Keratinocyte (primary cell): Measurements from ENCODE around the gene SH3GLB1. TPM values are rescaled to one million over a fixed set of nuclear protein-coding genes. Genes with fewer than 3 reads are reported as not detected.
A peak's percentile ranks its signal among the peaks of the same experiment; 100 is the strongest.

Experiments used
- DNase-seq: peaks from one replicate; pipeline ENCODE4 v3.0.0-alpha.2; 2011; ENCODE audit warnings: low read depth, missing footprints, low spot score
- FAIRE-seq: peaks from 2 replicates; lab custom pipeline; 2011; peaks lifted over from hg19 to GRCh38; lab: Jason Lieb, UNC
- H2AFZ ChIP-seq: 2 replicates; pipeline ENCODE4 v1.6.0; 2012; ENCODE audit warnings: low read length, control low read depth, inconsistent platforms; ENCODE audit not compliant: control insufficient read depth
- H3K27ac ChIP-seq: 2 replicates; pipeline ENCODE4 v1.5.1; 2011; ENCODE audit warnings: low read length; ENCODE audit not compliant: control insufficient read depth, insufficient read depth
- H3K27me3 ChIP-seq: 3 replicates; pipeline ENCODE4 v1.6.0; 2011; ENCODE audit warnings: low read length; ENCODE audit not compliant: control insufficient read depth, insufficient read depth; ENCODE audit errors: extremely low read depth
- H3K36me3 ChIP-seq, 2 experiments: 2 replicates in 1 of 2; 3 replicates in 1 of 2; pipeline ENCODE4 v1.5.1; 2011; ENCODE audit warnings: low read length in 2 of 2, mild to moderate bottlenecking in 1 of 2; ENCODE audit not compliant: control insufficient read depth in 2 of 2, insufficient read depth in 2 of 2; ENCODE audit errors: extremely low read depth in 1 of 2
- H3K4me1 ChIP-seq: 3 replicates; pipeline ENCODE4 v1.5.1; 2011; ENCODE audit warnings: low read length; ENCODE audit not compliant: control insufficient read depth, insufficient read depth; ENCODE audit errors: extremely low read depth
- H3K4me2 ChIP-seq: 3 replicates; pipeline ENCODE4 v1.6.0; 2011; ENCODE audit warnings: low read depth, low read length; ENCODE audit not compliant: control insufficient read depth, insufficient read depth; ENCODE audit errors: extremely low read depth
- H3K4me3 ChIP-seq, 3 experiments: fragments of 200-600 bp in 1 of 3; sonication (generic) in 1 of 3; 2 replicates in 2 of 3; 3 replicates in 1 of 3; pipeline ENCODE4 v1.5.1; 2011 to 2016; ENCODE audit warnings: low read length in 3 of 3, mild to moderate bottlenecking in 3 of 3, control low read depth in 2 of 3, inconsistent platforms in 1 of 3, low read depth in 1 of 3, mixed read lengths in 1 of 3, mixed run types in 1 of 3, moderate library complexity in 1 of 3; ENCODE audit not compliant: control insufficient read depth in 2 of 3, insufficient read depth in 2 of 3; ENCODE audit errors: extremely low read depth in 1 of 3
- H3K79me2 ChIP-seq: 2 replicates; pipeline ENCODE4 v1.6.0; 2012; ENCODE audit warnings: low read length; ENCODE audit not compliant: control insufficient read depth, insufficient read depth
- H3K9ac ChIP-seq: 3 replicates; pipeline ENCODE4 v1.6.0; 2011; ENCODE audit warnings: low read length; ENCODE audit not compliant: control insufficient read depth, insufficient read depth; ENCODE audit errors: extremely low read depth
- H3K9me1 ChIP-seq: 3 replicates; pipeline ENCODE4 v1.6.0; 2011; ENCODE audit warnings: low read length; ENCODE audit not compliant: control insufficient read depth, insufficient read depth; ENCODE audit errors: extremely low read depth
- H3K9me3 ChIP-seq: 2 replicates; pipeline ENCODE4 v1.5.1; 2012; ENCODE audit warnings: low read depth, low read length; ENCODE audit not compliant: control insufficient read depth
- H4K20me1 ChIP-seq: 3 replicates; pipeline ENCODE4 v1.6.0; 2011; ENCODE audit warnings: low read length; ENCODE audit not compliant: control insufficient read depth, insufficient read depth; ENCODE audit errors: extremely low read depth
- EZH2 ChIP-seq: IDR thresholded peaks from one replicate; pipeline ENCODE4 v1.6.1; 2012; ENCODE audit warnings: inconsistent platforms, mild to moderate bottlenecking, low read length, moderate library complexity
- dilution Hi-C: fragments of 300-500 bp; cut with MboI; formaldehyde crosslinking; loops from one replicate; pipeline ENCODE4 v1.7.0; 2020; ENCODE audit warnings: low sequenced_read_pairs; ENCODE audit not compliant: extremely low pct_ligation_motif_present
- polyA plus RNA-seq, 5 experiments: library from polyadenylated mRNA; depleted of rRNA in 3 of 5; stranded (reverse) in 3 of 5; stranded (forward) in 1 of 5; unstranded in 1 of 5; fragments of >200 nt; gene quantifications; 1 replicate in 1 of 5; 2 replicates in 3 of 5; 3 replicates in 1 of 5; pipeline versions ENCODE4 v1.2.1 to v1.2.3, GENCODE V29; 2011 to 2012; ENCODE audit warnings: missing spikeins in 2 of 5, low read depth in 1 of 5, low replicate concordance in 1 of 5
- TF ChIP-seq, protein P1 (sequence below), 3 experiments: IDR thresholded peaks in 1 of 3; conservative IDR thresholded peaks in 1 of 3; optimal IDR thresholded peaks in 1 of 3; 2 replicates in 2 of 3; 3 replicates in 1 of 3; pipeline versions ENCODE3 to v1.5.1; 2011; ENCODE audit warnings: low read length in 3 of 3, mild to moderate bottlenecking in 3 of 3, moderate library complexity in 2 of 3, control low read depth in 1 of 3, inconsistent platforms in 1 of 3; ENCODE audit not compliant: insufficient read depth in 2 of 3; ENCODE audit errors: extremely low read depth in 1 of 3

SH3GLB1 gene
- polyA plus RNA-seq, 1 donor (not counting 4 experiments of a cell fraction or from before 2014, with no cell fraction given): 77.1 TPM

DNA sequence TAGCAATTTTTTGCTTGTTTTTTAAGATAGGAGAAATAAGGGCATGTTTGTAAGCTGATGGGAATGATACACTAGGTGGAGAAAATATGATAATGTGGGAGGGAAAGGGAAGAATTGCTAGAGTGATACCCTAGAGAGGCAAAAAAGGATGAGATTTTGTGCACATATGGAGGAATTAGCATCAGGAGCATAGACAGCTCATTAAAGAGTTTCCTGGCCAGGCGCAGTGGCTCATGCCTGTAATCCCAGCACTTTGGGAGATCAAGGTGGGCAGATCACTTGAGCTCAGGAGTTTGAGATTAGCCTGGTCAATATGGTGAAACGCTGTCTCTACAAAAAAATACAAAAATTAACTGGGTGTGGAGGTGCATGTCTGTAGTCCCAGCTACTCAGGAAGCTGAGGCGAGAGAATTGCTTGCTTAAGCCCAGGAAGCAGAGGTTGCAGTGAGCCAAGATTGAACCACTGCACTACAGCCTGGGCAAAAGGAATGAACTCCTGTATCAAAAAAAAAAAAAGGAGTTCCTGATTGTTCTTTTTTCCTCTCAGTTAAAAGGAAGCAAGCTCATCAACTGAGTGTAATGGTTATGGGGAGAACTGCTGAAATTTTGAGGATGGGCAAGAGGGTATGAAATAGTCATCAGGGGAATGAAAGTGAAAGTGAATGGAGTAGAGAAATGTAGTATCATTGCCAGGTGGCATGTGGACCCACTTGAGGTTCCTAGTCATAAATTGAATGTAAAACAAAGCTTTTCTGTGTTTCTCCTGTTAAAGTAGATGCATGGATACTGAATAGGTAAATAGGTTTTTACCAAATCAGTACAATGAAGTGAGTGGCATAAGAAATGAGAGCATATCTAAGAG lies 35.5 kb downstream of the SH3GLB1 start:
- Histone ChIP-seq H3K4me1 (no peaks in the 10 kb centered on the region), H3K9ac (no peak overlapping the region), H3K27me3 (no peaks in the 10 kb centered on the region), H3K27ac (no peak overlapping the region), H3K9me3 (no peaks in the 10 kb centered on the region), H4K20me1 (no peaks in the 10 kb centered on the region), H2AFZ (no peak overlapping the region), H3K79me2 (no peaks in the 10 kb centered on the region), H3K4me2 (no peak overlapping the region), H3K36me3 (peaks cover 24 to 42% of the 10 kb centered on the region in 2 experiments), H3K9me1 (no peaks in the 10 kb centered on the region), H3K4me3 (no peak overlapping the region)
- DNase-seq (no peak), FAIRE-seq (no peak)
- TF ChIP-seq, protein P1, sequence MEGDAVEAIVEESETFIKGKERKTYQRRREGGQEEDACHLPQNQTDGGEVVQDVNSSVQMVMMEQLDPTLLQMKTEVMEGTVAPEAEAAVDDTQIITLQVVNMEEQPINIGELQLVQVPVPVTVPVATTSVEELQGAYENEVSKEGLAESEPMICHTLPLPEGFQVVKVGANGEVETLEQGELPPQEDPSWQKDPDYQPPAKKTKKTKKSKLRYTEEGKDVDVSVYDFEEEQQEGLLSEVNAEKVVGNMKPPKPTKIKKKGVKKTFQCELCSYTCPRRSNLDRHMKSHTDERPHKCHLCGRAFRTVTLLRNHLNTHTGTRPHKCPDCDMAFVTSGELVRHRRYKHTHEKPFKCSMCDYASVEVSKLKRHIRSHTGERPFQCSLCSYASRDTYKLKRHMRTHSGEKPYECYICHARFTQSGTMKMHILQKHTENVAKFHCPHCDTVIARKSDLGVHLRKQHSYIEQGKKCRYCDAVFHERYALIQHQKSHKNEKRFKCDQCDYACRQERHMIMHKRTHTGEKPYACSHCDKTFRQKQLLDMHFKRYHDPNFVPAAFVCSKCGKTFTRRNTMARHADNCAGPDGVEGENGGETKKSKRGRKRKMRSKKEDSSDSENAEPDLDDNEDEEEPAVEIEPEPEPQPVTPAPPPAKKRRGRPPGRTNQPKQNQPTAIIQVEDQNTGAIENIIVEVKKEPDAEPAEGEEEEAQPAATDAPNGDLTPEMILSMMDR (optimal IDR thresholded peaks at IDR 0.05 in 1 of 3, IDR thresholded peaks at IDR 0.05 in 1 of 3, conservative IDR thresholded peaks at IDR 0.05 in 1 of 3; ENCODE audit: extremely low read depth in 1 of 3, insufficient read depth in 2 of 3, low read length in 3 of 3): no peak
- no peak for TF ChIP-seq EZH2
- dilution Hi-C loops: no loop called here

DNA sequence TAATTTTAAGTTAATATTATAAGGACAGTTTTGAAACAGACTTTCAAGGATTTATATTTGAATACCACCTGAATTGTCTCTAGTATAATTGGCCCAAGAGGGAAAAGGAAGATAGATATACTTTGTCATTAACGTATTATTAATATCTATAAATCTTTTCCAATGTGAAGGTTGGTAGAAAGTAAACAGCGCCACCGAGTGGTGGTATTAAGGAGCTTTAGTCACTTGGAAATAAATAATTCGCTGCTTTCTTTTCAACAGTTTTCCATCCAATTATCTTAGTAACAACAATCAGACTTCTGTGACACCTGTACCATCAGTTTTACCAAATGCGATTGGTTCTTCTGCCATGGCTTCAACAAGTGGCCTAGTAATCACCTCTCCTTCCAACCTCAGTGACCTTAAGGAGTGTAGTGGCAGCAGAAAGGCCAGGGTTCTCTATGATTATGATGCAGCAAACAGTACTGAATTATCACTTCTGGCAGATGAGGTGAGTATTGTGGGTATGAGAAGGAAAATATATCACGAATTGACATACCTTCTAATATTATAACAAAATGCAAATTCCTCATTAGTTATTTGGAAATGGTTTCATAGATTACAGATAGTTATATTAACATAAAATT lies 37.7 kb downstream of the SH3GLB1 start:
- Histone ChIP-seq H2AFZ (no peak overlapping the region), H3K79me2 (no peaks in the 10 kb centered on the region), H3K36me3 (peaks cover 17 to 23% of the 10 kb centered on the region in 2 experiments), H3K4me2 (no peak overlapping the region), H3K9ac (no peak overlapping the region), H3K27ac (no peak overlapping the region), H3K4me1 (no peaks in the 10 kb centered on the region), H3K9me3 (no peaks in the 10 kb centered on the region), H3K4me3 (no peak overlapping the region), H4K20me1 (no peaks in the 10 kb centered on the region), H3K27me3 (no peaks in the 10 kb centered on the region), H3K9me1 (no peaks in the 10 kb centered on the region)
- TF ChIP-seq, protein P1 (optimal IDR thresholded peaks at IDR 0.05 in 1 of 3, IDR thresholded peaks at IDR 0.05 in 1 of 3, conservative IDR thresholded peaks at IDR 0.05 in 1 of 3; ENCODE audit: extremely low read depth in 1 of 3, insufficient read depth in 2 of 3, low read length in 3 of 3): peak in 2 of 3 experiments; percentile 46 to 49
- no peak for TF ChIP-seq EZH2
- FAIRE-seq (no peak), DNase-seq (no peak)
- dilution Hi-C loops: no loop called here
